ENCODE data around the gene LRRC56. TPM values are rescaled to one million over a fixed set of nuclear protein-coding genes. Genes with fewer than 3 reads are reported as not detected.

LRRC56 gene
- total and polyA plus RNA-seq, 2 of the 13 experiments (the other 11 are each of a cell fraction or from before 2014, with no cell fraction given), result 0.11 to 0.29 TPM

DNA sequence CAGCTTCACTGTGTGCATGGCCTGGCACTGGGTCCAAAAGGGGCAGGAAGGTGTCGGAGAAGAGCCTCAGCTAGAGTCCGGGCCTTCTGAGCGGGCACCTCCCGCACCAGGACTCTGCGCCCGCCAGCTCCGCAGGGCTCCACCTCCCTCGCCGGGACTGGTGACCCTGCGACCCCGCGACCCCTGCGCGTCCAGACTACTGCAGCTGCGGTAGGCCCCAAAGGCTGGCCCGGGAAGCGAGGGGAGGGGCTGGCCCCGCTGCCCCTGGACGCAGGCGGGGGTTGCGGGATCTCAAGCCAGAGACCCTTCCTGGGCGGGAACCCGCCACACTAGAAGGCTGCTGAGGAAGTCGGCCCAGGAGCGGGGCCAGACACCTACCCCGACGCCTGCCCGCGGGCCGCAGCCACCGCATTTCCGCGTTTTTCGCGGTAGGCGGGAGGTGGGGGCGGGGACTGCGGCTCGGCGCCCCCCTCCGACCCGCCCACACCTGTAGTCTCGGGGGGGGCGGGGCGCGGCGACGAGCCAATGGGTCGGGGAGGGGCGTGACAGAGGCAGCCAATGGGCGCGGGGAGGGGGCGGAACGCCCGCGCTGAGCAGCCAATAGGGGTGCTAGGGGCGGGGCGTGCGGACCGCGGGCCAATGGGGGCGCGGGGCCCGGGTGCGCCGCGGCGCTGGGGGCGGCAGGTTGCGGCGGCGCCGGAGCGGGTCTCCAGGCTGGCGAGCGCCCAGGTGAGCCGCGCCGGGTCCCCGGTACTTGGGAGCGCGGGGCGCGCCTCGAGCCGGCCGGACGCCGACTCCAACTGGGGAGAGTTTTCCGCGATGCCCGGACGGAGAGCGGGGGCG, 23.2 kb downstream of the LRRC56 start, which contains the start of the genes LMNTD2 and RASSF7 (continued):
- TF ChIP-seq, protein P1, sequence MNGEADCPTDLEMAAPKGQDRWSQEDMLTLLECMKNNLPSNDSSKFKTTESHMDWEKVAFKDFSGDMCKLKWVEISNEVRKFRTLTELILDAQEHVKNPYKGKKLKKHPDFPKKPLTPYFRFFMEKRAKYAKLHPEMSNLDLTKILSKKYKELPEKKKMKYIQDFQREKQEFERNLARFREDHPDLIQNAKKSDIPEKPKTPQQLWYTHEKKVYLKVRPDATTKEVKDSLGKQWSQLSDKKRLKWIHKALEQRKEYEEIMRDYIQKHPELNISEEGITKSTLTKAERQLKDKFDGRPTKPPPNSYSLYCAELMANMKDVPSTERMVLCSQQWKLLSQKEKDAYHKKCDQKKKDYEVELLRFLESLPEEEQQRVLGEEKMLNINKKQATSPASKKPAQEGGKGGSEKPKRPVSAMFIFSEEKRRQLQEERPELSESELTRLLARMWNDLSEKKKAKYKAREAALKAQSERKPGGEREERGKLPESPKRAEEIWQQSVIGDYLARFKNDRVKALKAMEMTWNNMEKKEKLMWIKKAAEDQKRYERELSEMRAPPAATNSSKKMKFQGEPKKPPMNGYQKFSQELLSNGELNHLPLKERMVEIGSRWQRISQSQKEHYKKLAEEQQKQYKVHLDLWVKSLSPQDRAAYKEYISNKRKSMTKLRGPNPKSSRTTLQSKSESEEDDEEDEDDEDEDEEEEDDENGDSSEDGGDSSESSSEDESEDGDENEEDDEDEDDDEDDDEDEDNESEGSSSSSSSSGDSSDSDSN (CRISPR knock-in tag; IDR thresholded peaks at IDR 0.05), result peak; percentile 75
- TF ChIP-seq KAT8 (CRISPR knock-in tag; IDR thresholded peaks at IDR 0.05) (peak; percentile 77), ETV5 (CRISPR knock-in tag; IDR thresholded peaks at IDR 0.05; ENCODE audit: borderline replicate concordance) (peak; percentile 35; the same call in 1 of the 2 replicates), ZSCAN25 (CRISPR knock-in tag; IDR thresholded peaks at IDR 0.05) (peak; percentile 61; the same call in 1 of the 2 replicates), NCOA5 (CRISPR knock-in tag; IDR thresholded peaks at IDR 0.05) (no peak), ZNF75D (CRISPR knock-in tag; IDR thresholded peaks at IDR 0.05; ENCODE audit: borderline replicate concordance) (peak; percentile 75; the same call in 1 of the 2 replicates), ZNF446 (CRISPR knock-in tag; IDR thresholded peaks at IDR 0.05) (0 out of 2 replicates have a peak, but pooled peaks have one; percentile 25), ELF1 (CRISPR knock-in tag; IDR thresholded peaks at IDR 0.05) (peak; percentile 91), ZFP36 (IDR thresholded peaks at IDR 0.05; ENCODE audit: borderline replicate concordance, low read depth, low read length, partially characterized antibody) (no peak)
- TF ChIP-seq, protein P2, sequence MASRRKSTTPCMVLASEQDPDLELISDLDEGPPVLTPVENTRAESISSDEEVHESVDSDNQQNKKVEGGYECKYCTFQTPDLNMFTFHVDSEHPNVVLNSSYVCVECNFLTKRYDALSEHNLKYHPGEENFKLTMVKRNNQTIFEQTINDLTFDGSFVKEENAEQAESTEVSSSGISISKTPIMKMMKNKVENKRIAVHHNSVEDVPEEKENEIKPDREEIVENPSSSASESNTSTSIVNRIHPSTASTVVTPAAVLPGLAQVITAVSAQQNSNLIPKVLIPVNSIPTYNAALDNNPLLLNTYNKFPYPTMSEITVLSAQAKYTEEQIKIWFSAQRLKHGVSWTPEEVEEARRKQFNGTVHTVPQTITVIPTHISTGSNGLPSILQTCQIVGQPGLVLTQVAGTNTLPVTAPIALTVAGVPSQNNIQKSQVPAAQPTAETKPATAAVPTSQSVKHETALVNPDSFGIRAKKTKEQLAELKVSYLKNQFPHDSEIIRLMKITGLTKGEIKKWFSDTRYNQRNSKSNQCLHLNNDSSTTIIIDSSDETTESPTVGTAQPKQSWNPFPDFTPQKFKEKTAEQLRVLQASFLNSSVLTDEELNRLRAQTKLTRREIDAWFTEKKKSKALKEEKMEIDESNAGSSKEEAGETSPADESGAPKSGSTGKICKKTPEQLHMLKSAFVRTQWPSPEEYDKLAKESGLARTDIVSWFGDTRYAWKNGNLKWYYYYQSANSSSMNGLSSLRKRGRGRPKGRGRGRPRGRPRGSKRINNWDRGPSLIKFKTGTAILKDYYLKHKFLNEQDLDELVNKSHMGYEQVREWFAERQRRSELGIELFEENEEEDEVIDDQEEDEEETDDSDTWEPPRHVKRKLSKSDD (CRISPR knock-in tag; IDR thresholded peaks at IDR 0.05; ENCODE audit: low read depth), result no peak
- TF ChIP-seq, protein P3, sequence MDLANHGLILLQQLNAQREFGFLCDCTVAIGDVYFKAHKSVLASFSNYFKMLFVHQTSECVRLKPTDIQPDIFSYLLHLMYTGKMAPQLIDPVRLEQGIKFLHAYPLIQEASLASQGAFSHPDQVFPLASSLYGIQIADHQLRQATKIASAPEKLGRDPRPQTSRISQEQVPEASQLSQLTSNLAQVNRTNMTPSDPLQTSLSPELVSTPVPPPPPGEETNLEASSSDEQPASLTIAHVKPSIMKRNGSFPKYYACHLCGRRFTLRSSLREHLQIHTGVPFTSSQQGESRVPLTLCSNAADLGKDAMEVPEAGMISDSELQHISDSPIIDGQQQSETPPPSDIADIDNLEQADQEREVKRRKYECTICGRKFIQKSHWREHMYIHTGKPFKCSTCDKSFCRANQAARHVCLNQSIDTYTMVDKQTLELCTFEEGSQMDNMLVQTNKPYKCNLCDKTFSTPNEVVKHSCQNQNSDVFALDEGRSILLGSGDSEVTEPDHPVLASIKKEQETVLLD (CRISPR knock-in tag; IDR thresholded peaks at IDR 0.05; ENCODE audit: low read depth), result 0 out of 2 replicates have a peak, but pooled peaks have one; percentile 48
- TF ChIP-seq, protein P4, sequence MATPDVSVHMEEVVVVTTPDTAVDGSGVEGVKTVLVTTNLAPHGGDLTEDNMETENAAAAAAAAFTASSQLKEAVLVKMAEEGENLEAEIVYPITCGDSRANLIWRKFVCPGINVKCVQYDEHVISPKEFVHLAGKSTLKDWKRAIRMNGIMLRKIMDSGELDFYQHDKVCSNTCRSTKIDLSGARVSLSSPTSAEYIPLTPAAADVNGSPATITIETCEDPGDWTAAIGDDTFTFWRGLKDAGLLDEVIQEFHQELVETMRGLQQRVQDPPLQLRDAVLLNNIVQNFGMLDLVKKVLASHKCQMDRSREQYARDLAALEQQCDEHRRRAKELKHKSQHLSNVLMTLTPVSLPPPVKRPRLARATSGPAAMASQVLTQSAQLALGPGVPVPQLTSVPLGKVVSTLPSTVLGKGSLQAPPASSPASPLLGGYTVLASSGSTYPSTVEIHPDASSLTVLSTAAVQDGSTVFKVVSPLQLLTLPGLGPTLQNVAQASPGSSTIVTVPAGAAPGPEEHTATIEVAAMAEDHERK (CRISPR knock-in tag; IDR thresholded peaks at IDR 0.05; ENCODE audit: low read depth), result no peak
- TF ChIP-seq, protein P5, sequence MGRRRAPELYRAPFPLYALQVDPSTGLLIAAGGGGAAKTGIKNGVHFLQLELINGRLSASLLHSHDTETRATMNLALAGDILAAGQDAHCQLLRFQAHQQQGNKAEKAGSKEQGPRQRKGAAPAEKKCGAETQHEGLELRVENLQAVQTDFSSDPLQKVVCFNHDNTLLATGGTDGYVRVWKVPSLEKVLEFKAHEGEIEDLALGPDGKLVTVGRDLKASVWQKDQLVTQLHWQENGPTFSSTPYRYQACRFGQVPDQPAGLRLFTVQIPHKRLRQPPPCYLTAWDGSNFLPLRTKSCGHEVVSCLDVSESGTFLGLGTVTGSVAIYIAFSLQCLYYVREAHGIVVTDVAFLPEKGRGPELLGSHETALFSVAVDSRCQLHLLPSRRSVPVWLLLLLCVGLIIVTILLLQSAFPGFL (CRISPR knock-in tag; IDR thresholded peaks at IDR 0.05), result no peak
